Neural progenitor cell (in vitro differentiated cells): ENCODE data around the gene LORICRIN. TPM values are rescaled to one million over a fixed set of nuclear protein-coding genes. Genes with fewer than 3 reads are reported as not detected.

Source experiments
- DNase-seq: peaks from one replicate; pipeline ENCODE4 v3.0.0-alpha.2; 2016; ENCODE audit warnings: low spot score
- H2AFZ ChIP-seq: fragments of 200-600 bp; sonication (generic); replicated peaks from 2 replicates; pipeline ENCODE4 v1.6.1; 2016; ENCODE audit warnings: antibody characterized with exemption
- H3F3A ChIP-seq: fragments of 200-600 bp; sonication (generic); 2 replicates; pipeline ENCODE4 v1.6.1; 2016; ENCODE audit warnings: antibody characterized with exemption, low read depth
- H3K27ac ChIP-seq: fragments of 200-600 bp; sonication (generic); 2 replicates; pipeline ENCODE4 v1.5.1; 2016; ENCODE audit warnings: mild to moderate bottlenecking
- H3K27me3 ChIP-seq: fragments of 200-600 bp; sonication (generic); 2 replicates; pipeline ENCODE4 v1.6.1; 2016; ENCODE audit warnings: mild to moderate bottlenecking, moderate library complexity
- H3K36me3 ChIP-seq: fragments of 200-600 bp; sonication (generic); 2 replicates; pipeline ENCODE4 v1.5.1; 2016
- H3K4me1 ChIP-seq: fragments of 200-600 bp; sonication (generic); 2 replicates; pipeline ENCODE4 v1.6.1; 2016; ENCODE audit warnings: mixed run types
- H3K4me2 ChIP-seq: fragments of 200-600 bp; sonication (generic); 2 replicates; pipeline ENCODE4 v1.6.1; 2016
- H3K4me3 ChIP-seq: fragments of 200-600 bp; sonication (generic); 2 replicates; pipeline ENCODE4 v1.5.1; 2016
- H3K79me2 ChIP-seq: fragments of 200-600 bp; sonication (generic); 2 replicates; pipeline ENCODE4 v1.6.1; 2016; ENCODE audit warnings: low read depth
- H3K9ac ChIP-seq: fragments of 200-600 bp; sonication (generic); 2 replicates; pipeline ENCODE4 v1.6.1; 2016
- H3K9me3 ChIP-seq: fragments of 200-600 bp; sonication (generic); 2 replicates; pipeline ENCODE4 v1.5.1; 2016; ENCODE audit warnings: low read depth
- H4K20me1 ChIP-seq: fragments of 200-600 bp; sonication (generic); 2 replicates; pipeline ENCODE4 v1.6.1; 2016; ENCODE audit warnings: low read depth
- H3K27ac Mint-ChIP-seq: 3 replicates; pipeline ENCODE4 v1.8.0; 2021; ENCODE audit warnings: mixed read lengths
- H3K27me3 Mint-ChIP-seq: 2 replicates; pipeline ENCODE4 v1.8.0; 2022; ENCODE audit warnings: low read depth, mild to moderate bottlenecking, inconsistent platforms, moderate library complexity, mixed read lengths; ENCODE audit not compliant: insufficient read depth
- H3K36me3 Mint-ChIP-seq: 3 replicates; pipeline ENCODE4 v1.8.0; 2021; ENCODE audit warnings: mixed read lengths
- H3K4me1 Mint-ChIP-seq: 3 replicates; pipeline ENCODE4 v1.8.0; 2021; ENCODE audit warnings: mixed read lengths
- H3K4me3 Mint-ChIP-seq: 3 replicates; pipeline ENCODE4 v1.8.0; 2021; ENCODE audit warnings: mild to moderate bottlenecking, moderate library complexity, mixed read lengths
- H3K9me3 Mint-ChIP-seq: 3 replicates; pipeline ENCODE4 v1.8.0; 2020; ENCODE audit warnings: mixed read lengths
- EZH2 ChIP-seq: fragments of 200-600 bp; sonication (generic); IDR thresholded peaks from 2 replicates; pipeline ENCODE4 v1.6.1; 2017; ENCODE audit warnings: antibody characterized with exemption, mild to moderate bottlenecking, moderate library complexity
- EZH2phosphoT487 ChIP-seq: fragments of 200-600 bp; sonication (generic); IDR thresholded peaks from 2 replicates; pipeline ENCODE4 v1.6.1; 2017; ENCODE audit warnings: antibody characterized with exemption
- total RNA-seq: library from RNA; depleted of rRNA; stranded (reverse); fragments of >200 nt; gene quantifications from 2 replicates; pipeline ENCODE4 v1.2.3, GENCODE V29; 2015; ENCODE audit warnings: low replicate concordance
- TF ChIP-seq, protein P1 (sequence below): fragments of 200-600 bp; sonication (generic); IDR thresholded peaks from 2 replicates; pipeline ENCODE4 v1.5.1; 2017; ENCODE audit warnings: antibody characterized with exemption, mild to moderate bottlenecking

Gene LORICRIN
- total RNA-seq, 1 donor from 2014 or later = not detected

DNA sequence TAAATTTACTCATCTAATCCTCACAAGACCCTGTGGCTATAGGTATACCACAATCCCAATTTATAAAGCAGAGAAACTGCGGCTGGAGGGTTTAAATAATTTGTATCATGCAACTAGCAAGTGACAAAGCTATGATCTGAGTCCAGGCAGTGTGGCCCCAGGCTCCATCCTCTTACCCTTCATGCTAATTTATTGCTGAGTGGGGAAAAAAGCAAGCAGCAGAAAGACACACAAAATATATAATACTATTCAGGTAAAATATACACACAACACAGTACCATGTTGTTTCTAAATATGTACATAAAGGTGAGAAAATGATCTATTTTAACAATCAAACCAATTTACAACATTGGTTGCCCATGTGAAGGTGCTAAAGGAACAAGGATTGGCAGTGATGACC is 17.3 kb upstream of the LORICRIN start:
- H3K79me2 ChIP-seq = no peaks in the 10 kb centered on the region
- H3K9me3 Mint-ChIP-seq = no peaks in the 10 kb centered on the region
- peaks cover 2% of the 10 kb centered on the region for H3K27me3 Mint-ChIP-seq
- H3K4me3 Mint-ChIP-seq = no peak overlapping the region
- H3K4me1 Mint-ChIP-seq = no peaks in the 10 kb centered on the region
- no peak overlapping the region for H3K4me3 ChIP-seq
- H3K9ac ChIP-seq = no peak overlapping the region
- no peak overlapping the region for H3K4me2 ChIP-seq
- no peak overlapping the region for H2AFZ ChIP-seq
- H3K36me3 Mint-ChIP-seq = no peaks in the 10 kb centered on the region
- no peak for TF ChIP-seq EZH2
- TF ChIP-seq, protein P1, sequence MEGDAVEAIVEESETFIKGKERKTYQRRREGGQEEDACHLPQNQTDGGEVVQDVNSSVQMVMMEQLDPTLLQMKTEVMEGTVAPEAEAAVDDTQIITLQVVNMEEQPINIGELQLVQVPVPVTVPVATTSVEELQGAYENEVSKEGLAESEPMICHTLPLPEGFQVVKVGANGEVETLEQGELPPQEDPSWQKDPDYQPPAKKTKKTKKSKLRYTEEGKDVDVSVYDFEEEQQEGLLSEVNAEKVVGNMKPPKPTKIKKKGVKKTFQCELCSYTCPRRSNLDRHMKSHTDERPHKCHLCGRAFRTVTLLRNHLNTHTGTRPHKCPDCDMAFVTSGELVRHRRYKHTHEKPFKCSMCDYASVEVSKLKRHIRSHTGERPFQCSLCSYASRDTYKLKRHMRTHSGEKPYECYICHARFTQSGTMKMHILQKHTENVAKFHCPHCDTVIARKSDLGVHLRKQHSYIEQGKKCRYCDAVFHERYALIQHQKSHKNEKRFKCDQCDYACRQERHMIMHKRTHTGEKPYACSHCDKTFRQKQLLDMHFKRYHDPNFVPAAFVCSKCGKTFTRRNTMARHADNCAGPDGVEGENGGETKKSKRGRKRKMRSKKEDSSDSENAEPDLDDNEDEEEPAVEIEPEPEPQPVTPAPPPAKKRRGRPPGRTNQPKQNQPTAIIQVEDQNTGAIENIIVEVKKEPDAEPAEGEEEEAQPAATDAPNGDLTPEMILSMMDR = no peak
- TF ChIP-seq EZH2phosphoT487 = no peak
- H3F3A ChIP-seq = no peaks in the 10 kb centered on the region
- H3K9me3 ChIP-seq = peaks cover 2% of the 10 kb centered on the region
- no peak for DNase-seq
- no peaks in the 10 kb centered on the region for H3K36me3 ChIP-seq
- no peak overlapping the region for H3K27ac Mint-ChIP-seq
- H3K4me1 ChIP-seq = no peaks in the 10 kb centered on the region
- no peak overlapping the region for H3K27ac ChIP-seq
- no peaks in the 10 kb centered on the region for H4K20me1 ChIP-seq
- H3K27me3 ChIP-seq = no peaks in the 10 kb centered on the region

DNA sequence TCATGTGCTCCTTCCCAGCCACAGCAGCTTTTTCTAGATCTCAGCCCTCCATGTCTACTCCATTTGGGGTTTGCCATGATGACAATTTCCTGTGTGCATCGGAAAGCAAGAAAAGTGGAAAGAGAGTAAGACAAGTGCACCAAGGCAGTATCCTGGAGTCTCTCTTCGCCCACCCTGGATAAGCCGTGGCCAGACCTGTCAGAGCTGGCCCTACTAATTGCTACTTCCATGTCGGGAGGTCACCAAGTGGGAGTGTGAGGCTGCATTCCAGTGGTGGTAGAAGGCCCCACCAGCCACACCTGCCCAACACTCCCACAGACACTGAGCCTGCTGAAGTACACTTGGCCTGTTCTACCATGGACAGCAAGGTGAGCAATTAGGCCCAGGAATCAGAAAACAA is 14.0 kb upstream of the LORICRIN start:
- no peaks in the 10 kb centered on the region for H3F3A ChIP-seq

DNA sequence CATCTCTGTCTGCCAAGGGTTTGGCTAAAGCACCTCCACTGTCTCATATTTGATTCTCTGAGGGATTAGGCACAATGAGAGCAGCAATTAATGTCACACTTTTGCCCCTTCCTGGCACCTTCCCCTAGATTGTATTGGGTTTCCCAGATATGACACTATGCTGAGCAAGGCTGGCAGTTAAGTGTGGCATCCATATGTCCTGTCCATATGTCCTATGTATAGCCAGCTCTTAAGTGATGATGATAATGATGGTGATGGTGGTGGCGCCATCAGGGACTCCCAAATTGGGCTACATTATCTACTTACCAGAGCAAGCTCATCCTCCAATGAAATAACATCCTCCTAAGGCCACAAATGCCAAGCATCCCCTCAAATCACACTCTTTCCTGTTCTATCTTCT is 13.5 kb upstream of the LORICRIN start:
- H4K20me1 ChIP-seq = no peaks in the 10 kb centered on the region
- H3K27me3 Mint-ChIP-seq = peaks cover 4% of the 10 kb centered on the region
- no peak overlapping the region for H3K4me3 Mint-ChIP-seq
- no peak overlapping the region for H3K27ac Mint-ChIP-seq
- H3K9me3 Mint-ChIP-seq = no peaks in the 10 kb centered on the region
- no peak overlapping the region for H3K4me2 ChIP-seq
- no peaks in the 10 kb centered on the region for H3K36me3 ChIP-seq
- no peaks in the 10 kb centered on the region for H3K36me3 Mint-ChIP-seq
- DNase-seq = no peak
- TF ChIP-seq EZH2phosphoT487 = no peak
- no peaks in the 10 kb centered on the region for H3K27me3 ChIP-seq
- H3K79me2 ChIP-seq = no peaks in the 10 kb centered on the region
- H3K4me1 ChIP-seq = no peaks in the 10 kb centered on the region
- H2AFZ ChIP-seq = no peak overlapping the region
- no peaks in the 10 kb centered on the region for H3K9me3 ChIP-seq
- no peak overlapping the region for H3K9ac ChIP-seq
- H3K27ac ChIP-seq = no peak overlapping the region
- H3K4me3 ChIP-seq = no peak overlapping the region
- no peaks in the 10 kb centered on the region for H3K4me1 Mint-ChIP-seq
- H3F3A ChIP-seq = no peaks in the 10 kb centered on the region

More for the DNA sequence above, 14.0 kb upstream of the LORICRIN start:
- Histone ChIP-seq H3K4me2 (no peak overlapping the region), H3K4me3 (no peak overlapping the region), H3K9me3 (no peaks in the 10 kb centered on the region), H3K27me3 (no peaks in the 10 kb centered on the region), H2AFZ (no peak overlapping the region), H3K4me1 (no peaks in the 10 kb centered on the region), H3K9ac (no peak overlapping the region), H3K27ac (no peak overlapping the region), H4K20me1 (no peaks in the 10 kb centered on the region), H3K36me3 (no peaks in the 10 kb centered on the region), H3K79me2 (no peaks in the 10 kb centered on the region)
- TF ChIP-seq EZH2phosphoT487 = no peak
- TF ChIP-seq, protein P1 = no peak
- no peak for TF ChIP-seq EZH2
- no peaks in the 10 kb centered on the region for H3K4me1 Mint-ChIP-seq
- no peaks in the 10 kb centered on the region for H3K9me3 Mint-ChIP-seq
- no peak overlapping the region for H3K27ac Mint-ChIP-seq
- H3K4me3 Mint-ChIP-seq = no peak overlapping the region
- peaks cover 2% of the 10 kb centered on the region for H3K27me3 Mint-ChIP-seq
- DNase-seq = no peak
- H3K36me3 Mint-ChIP-seq = no peaks in the 10 kb centered on the region

DNA sequence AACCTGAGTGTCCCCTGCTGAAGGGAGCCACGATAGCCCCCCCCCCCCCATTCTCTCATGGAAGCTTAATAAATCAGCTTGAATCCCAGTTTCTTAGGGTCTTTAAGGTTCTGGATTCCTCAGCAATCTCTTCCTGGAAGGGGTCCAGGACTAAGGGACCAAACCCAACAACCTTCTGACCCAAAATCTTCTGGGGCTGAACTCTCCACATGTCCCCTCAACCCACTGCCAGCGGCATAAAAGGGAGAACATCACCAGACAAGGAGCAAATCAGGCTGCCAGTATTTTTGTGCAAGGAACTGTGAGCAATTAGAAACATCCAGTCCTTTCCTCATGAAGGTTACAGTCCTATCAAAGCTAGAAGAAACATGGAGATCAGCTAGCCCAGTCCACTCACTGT is 12.7 kb upstream of the LORICRIN start:
- no peak overlapping the region for H3K27ac Mint-ChIP-seq
- H3K9me3 ChIP-seq = no peaks in the 10 kb centered on the region
- no peak overlapping the region for H3K4me3 Mint-ChIP-seq
- H3K4me2 ChIP-seq = no peak overlapping the region
- H3K36me3 ChIP-seq = no peaks in the 10 kb centered on the region
- no peaks in the 10 kb centered on the region for H3K79me2 ChIP-seq
- TF ChIP-seq EZH2 (no peak), EZH2phosphoT487 (no peak)
- TF ChIP-seq, protein P1 = no peak
- no peak overlapping the region for H3K9ac ChIP-seq
- no peaks in the 10 kb centered on the region for H3F3A ChIP-seq
- no peaks in the 10 kb centered on the region for H4K20me1 ChIP-seq
- peaks cover 3% of the 10 kb centered on the region for H3K27me3 Mint-ChIP-seq
- H3K4me1 Mint-ChIP-seq = no peaks in the 10 kb centered on the region
- DNase-seq = no peak
- no peaks in the 10 kb centered on the region for H3K36me3 Mint-ChIP-seq
- H3K27me3 ChIP-seq = no peaks in the 10 kb centered on the region
- H3K4me3 ChIP-seq = no peak overlapping the region
- H3K4me1 ChIP-seq = no peaks in the 10 kb centered on the region
- no peak overlapping the region for H2AFZ ChIP-seq
- H3K27ac ChIP-seq = no peak overlapping the region
- no peaks in the 10 kb centered on the region for H3K9me3 Mint-ChIP-seq
